HG03025 (cell line): ENCODE data around the gene COMT.

ENCODE experiments used
- ATAC-seq: cut with Tn5 transposase; IDR thresholded peaks from one replicate; pipeline ENCODE4 v1.9.1; 2021; ENCODE audit warnings: mild to moderate bottlenecking, moderate library complexity; ENCODE audit not compliant: unreplicated experiment, low FRiP score

The COMT gene

GRCh38 chr22:20009018-20009491, 67.5 kb downstream of the COMT start:
- ATAC-seq: no peak

- no peak for ATAC-seq
Observed at GRCh38 chr22:20009582-20010306, 68.2 kb downstream of the COMT start.

GRCh38 chr22:20010307-20011122, 68.9 kb downstream of the COMT start:
- no peak for ATAC-seq

- ATAC-seq: no peak
Observed at GRCh38 chr22:20011123-20011992, 69.8 kb downstream of the COMT start.

- no peak for ATAC-seq
Observed at GRCh38 chr22:20011993-20012740, 70.6 kb downstream of the COMT start.

- no peak for ATAC-seq
Observed at GRCh38 chr22:20012741-20013331, 71.3 kb downstream of the COMT start.

- no peak for ATAC-seq
Observed at GRCh38 chr22:20013382-20013871, 71.9 kb downstream of the COMT start.

GRCh38 chr22:20014526-20015186, 73.1 kb downstream of the COMT start:
- no peak for ATAC-seq

GRCh38 chr22:20015187-20015625, 73.6 kb downstream of the COMT start:
- ATAC-seq: no peak

GRCh38 chr22:20015971-20016733, 74.6 kb downstream of the COMT start:
- ATAC-seq: no peak

- ATAC-seq: peak; percentile 44
Observed at GRCh38 chr22:20016734-20017621, 75.4 kb downstream of the COMT start, which contains the start of gene ARVCF. Gene ARVCF, minus strand, starts transcription at chr22:20016823. Its CDS starts 26,029 bp downstream, at chr22:19990794.

- ATAC-seq: no peak
Observed at GRCh38 chr22:20017622-20017958, 76.0 kb downstream of the COMT start.

GRCh38 chr22:20018001-20018400, 76.4 kb downstream of the COMT start:
- no peak for ATAC-seq
